GM12875 (cell line): ENCODE data around the gene PDE11A.

Experiments used
- H3K4me3 ChIP-seq: one replicate; pipeline ENCODE4 v1.5.1; 2011; ENCODE audit warnings: low read depth, low read length, control low read depth
- TF ChIP-seq, protein P1 (sequence below): IDR thresholded peaks from 2 replicates; pipeline ENCODE4 v1.5.1; 2011; ENCODE audit warnings: low read depth, mild to moderate bottlenecking, control low read depth, inconsistent platforms, low read length, moderate library complexity, borderline replicate concordance; ENCODE audit not compliant: insufficient read depth

The PDE11A gene

DNA sequence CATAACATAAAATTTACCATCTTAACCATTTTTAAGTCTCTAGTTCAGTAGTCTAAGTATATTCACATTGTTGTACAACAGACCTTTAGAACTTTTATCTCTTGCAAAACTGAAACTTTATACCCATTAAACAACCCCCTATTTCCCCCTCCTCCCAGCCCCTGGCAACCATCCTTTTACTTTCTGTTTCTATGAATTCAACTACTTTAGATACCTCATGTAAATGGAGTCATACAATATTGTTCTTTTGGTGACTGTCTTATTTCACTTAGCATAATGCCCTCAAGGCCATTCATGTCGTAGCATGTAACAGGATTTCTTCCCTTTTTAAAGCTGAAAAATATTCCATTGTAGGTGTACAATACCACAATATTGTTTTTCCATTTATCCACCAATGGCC is 129.8 kb downstream of the PDE11A start:
- TF ChIP-seq, protein P1, sequence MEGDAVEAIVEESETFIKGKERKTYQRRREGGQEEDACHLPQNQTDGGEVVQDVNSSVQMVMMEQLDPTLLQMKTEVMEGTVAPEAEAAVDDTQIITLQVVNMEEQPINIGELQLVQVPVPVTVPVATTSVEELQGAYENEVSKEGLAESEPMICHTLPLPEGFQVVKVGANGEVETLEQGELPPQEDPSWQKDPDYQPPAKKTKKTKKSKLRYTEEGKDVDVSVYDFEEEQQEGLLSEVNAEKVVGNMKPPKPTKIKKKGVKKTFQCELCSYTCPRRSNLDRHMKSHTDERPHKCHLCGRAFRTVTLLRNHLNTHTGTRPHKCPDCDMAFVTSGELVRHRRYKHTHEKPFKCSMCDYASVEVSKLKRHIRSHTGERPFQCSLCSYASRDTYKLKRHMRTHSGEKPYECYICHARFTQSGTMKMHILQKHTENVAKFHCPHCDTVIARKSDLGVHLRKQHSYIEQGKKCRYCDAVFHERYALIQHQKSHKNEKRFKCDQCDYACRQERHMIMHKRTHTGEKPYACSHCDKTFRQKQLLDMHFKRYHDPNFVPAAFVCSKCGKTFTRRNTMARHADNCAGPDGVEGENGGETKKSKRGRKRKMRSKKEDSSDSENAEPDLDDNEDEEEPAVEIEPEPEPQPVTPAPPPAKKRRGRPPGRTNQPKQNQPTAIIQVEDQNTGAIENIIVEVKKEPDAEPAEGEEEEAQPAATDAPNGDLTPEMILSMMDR, result no peak
- no peak overlapping the region for H3K4me3 ChIP-seq

GRCh38 chr2:177939211-177939610 is 133.4 kb downstream of the PDE11A start:
- TF ChIP-seq, protein P1, result no peak
- no peak overlapping the region for H3K4me3 ChIP-seq

- no peak overlapping the region for H3K4me3 ChIP-seq
- TF ChIP-seq, protein P1, result no peak
Measured at GRCh38 chr2:177930916-177931315, 141.7 kb downstream of the PDE11A start.

DNA sequence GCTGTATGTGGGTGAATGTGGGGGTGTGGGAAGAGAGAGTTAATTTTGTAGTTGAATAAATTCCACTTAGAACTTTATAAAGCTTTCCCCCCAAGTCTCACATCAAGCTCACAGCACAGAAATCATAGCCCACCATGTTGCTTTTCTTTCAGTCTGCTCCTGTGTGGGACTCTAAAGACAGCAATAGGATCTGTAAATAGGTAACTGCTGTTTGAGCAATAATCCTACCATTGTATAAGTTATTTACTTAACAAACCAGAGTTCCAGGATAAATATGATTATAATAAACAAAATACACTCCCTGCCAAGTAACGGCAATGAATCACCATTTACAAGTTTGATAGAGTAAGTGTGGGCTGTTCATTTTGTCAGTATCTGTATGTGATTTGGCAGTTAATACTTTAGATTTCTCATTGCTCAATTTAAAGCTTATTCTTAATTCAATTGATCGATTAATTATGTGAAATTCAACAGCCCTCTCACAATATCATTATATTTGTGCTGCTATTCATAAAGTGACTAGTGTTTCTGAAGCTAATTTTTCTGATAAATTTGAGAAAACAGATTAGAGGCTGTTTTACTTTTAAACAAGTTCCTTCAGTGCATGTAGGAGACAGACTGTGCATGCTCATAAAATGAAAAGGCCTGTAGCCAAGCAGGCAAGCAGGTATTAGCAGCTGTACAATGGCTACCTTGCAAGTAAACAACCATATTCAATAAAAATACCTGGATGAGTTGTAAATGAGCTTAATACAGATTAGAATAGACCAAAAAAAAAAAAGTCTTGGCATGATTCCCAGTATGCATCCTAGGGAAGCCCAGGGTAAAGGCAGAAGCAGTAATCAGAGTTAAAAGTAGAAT is 142.7 kb downstream of the PDE11A start:
- TF ChIP-seq, protein P1, result no peak
- no peak overlapping the region for H3K4me3 ChIP-seq

- TF ChIP-seq, protein P1, result no peak
- H3K4me3 ChIP-seq, result no peak overlapping the region
Measured at GRCh38 chr2:177923323-177923722, 149.3 kb downstream of the PDE11A start.

GRCh38 chr2:177921726-177922125 is 150.9 kb downstream of the PDE11A start:
- TF ChIP-seq, protein P1, result no peak
- H3K4me3 ChIP-seq, result no peak overlapping the region

- H3K4me3 ChIP-seq, result no peak overlapping the region
- TF ChIP-seq, protein P1, result no peak
Measured at GRCh38 chr2:177917169-177917568, 155.4 kb downstream of the PDE11A start.
